Measurements from ENCODE around the gene GNA12. TPM values are rescaled to one million over a fixed set of nuclear protein-coding genes. Genes with fewer than 3 reads are reported as not detected.

Gene GNA12
- polyA plus RNA-seq, 1 donor: 26.7 TPM

DNA sequence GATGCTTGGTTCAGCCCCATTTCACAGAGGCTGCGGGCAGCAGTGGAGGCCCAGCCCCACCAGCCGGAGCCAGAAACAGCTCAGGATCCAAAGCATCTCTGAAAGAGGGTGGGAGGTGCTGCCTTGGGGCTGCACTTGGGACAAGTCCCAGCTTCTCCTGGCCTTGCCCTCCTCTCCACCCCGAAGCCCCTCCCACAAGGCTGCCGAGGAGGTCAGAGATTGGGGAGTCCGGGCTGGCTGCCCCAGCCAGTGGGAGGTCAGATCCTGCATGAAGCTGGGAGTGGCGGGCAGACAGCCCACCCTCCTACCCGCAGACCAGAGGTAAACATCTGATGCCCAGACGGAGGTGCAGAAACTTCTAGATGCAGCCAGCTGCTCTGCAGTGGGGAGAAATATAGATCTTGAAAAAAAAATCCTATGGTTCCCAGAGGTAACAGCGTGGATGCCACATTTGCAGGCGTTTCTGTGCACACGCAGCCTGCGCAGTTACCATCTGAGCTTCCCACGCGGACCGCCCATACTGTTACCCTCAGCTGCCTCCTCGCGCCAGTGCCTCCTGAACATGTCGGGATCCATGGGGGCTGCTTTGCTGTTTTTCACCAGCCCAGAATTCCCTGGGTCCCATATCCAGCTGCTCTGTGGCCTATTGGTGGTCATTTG, 36.9 kb upstream of the GNA12 start:
- no peak for DNase-seq
- Histone ChIP-seq H3K9me3 (ENCODE audit: control insufficient read depth, low read depth, low read length) (peaks cover 3% of the 10 kb centered on the region), H3K27me3 (ENCODE audit: control insufficient read depth, insufficient read depth, low read length) (no peaks in the 10 kb centered on the region), H3K36me3 (ENCODE audit: control insufficient read depth, insufficient read depth, low read length) (no peaks in the 10 kb centered on the region), H3K27ac (ENCODE audit: low read length) (no peak overlapping the region), H3K4me3 (ENCODE audit: low read length) (no peak overlapping the region), H3K4me1 (ENCODE audit: control insufficient read depth, insufficient read depth, low read length) (no peaks in the 10 kb centered on the region)
- WGBS (ENCODE audit: insufficient coverage, low lambda C conversion rate): no CpG with 5 or more reads among the region's 18 CpGs

DNA sequence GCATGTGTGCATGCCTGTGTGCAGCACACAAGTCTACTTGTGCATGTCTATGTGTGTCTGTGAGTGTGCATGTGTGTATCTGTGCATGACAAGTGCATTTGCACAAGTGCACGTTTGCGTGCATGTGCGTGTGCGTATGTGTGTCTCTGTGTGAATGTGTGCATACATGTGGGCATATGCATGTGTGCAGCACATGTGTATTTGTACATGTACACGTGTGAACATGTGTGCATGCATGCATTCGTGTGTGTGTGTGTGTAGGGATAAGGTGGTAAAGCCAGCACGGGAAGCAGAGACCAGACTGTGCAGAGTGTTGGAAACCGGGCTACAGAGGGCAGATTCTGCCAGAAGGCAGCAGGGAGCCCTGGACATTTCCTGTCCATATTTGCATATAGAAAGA, 35.9 kb upstream of the GNA12 start:
- no peak overlapping the region for H3K4me3 ChIP-seq (ENCODE audit: low read length)
- no peaks in the 10 kb centered on the region for H3K27me3 ChIP-seq (ENCODE audit: control insufficient read depth, insufficient read depth, low read length)
- no peak for DNase-seq
- no CpG with 5 or more reads among the region's 8 CpGs for WGBS (ENCODE audit: insufficient coverage, low lambda C conversion rate)
- no peaks in the 10 kb centered on the region for H3K36me3 ChIP-seq (ENCODE audit: control insufficient read depth, insufficient read depth, low read length)
- H3K27ac ChIP-seq (ENCODE audit: low read length): no peak overlapping the region
- no peaks in the 10 kb centered on the region for H3K4me1 ChIP-seq (ENCODE audit: control insufficient read depth, insufficient read depth, low read length)
- H3K9me3 ChIP-seq (ENCODE audit: control insufficient read depth, low read depth, low read length): peaks cover 3% of the 10 kb centered on the region

DNA sequence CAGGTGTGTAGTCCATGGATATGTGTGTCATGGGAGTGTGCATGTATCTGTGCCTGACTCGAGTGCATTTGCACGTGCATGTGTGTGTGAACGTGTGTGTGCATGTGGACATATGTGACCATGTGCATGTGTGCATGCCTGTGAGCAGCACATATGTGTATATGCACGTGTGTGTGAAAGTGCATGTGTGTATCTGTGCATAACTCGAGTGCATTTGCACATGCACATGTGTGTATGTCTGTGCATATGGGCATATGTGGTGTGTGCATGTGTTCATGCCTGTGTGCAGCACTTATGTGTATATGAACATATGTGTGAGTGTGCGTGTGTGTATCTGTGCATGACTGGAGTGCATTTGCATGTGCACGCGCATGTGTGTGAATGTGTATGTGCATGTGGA, 35.2 kb upstream of the GNA12 start:
- H3K36me3 ChIP-seq (ENCODE audit: control insufficient read depth, insufficient read depth, low read length): no peaks in the 10 kb centered on the region
- H3K27me3 ChIP-seq (ENCODE audit: control insufficient read depth, insufficient read depth, low read length): no peaks in the 10 kb centered on the region
- peaks cover 3% of the 10 kb centered on the region for H3K9me3 ChIP-seq (ENCODE audit: control insufficient read depth, low read depth, low read length)
- H3K27ac ChIP-seq (ENCODE audit: low read length): no peak overlapping the region
- H3K4me3 ChIP-seq (ENCODE audit: low read length): no peak overlapping the region
- no CpG with 5 or more reads among the region's 8 CpGs for WGBS (ENCODE audit: insufficient coverage, low lambda C conversion rate)
- no peaks in the 10 kb centered on the region for H3K4me1 ChIP-seq (ENCODE audit: control insufficient read depth, insufficient read depth, low read length)
- DNase-seq: no peak

DNA sequence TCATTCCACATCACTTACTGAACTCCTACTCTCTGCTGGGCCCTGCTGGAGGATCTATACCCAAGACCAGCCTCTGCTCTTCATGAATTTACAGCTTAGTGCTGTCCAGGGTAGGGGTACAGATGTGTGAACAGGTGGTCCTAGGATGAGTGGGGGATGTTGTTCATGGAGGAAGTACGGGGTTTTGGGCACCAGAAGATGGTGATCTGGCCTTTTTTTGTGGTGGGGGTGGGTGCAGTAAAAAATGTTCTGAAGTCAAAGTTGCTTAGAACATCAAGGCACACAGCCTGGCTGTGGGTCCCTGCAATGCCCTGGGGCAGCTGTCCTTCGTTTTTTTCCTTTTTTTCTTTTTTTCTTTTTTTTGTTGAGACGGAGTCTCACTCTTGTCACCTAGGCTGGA, 34.2 kb upstream of the GNA12 start:
- Histone ChIP-seq H3K36me3 (ENCODE audit: control insufficient read depth, insufficient read depth, low read length) (no peaks in the 10 kb centered on the region), H3K27me3 (ENCODE audit: control insufficient read depth, insufficient read depth, low read length) (no peaks in the 10 kb centered on the region), H3K27ac (ENCODE audit: low read length) (no peak overlapping the region), H3K4me1 (ENCODE audit: control insufficient read depth, insufficient read depth, low read length) (no peaks in the 10 kb centered on the region), H3K4me3 (ENCODE audit: low read length) (no peak overlapping the region), H3K9me3 (ENCODE audit: control insufficient read depth, low read depth, low read length) (peaks cover 3% of the 10 kb centered on the region)
- DNase-seq: no peak
- 92% methylated on average over 2 of the region's 3 CpGs for WGBS (ENCODE audit: insufficient coverage, low lambda C conversion rate)

DNA sequence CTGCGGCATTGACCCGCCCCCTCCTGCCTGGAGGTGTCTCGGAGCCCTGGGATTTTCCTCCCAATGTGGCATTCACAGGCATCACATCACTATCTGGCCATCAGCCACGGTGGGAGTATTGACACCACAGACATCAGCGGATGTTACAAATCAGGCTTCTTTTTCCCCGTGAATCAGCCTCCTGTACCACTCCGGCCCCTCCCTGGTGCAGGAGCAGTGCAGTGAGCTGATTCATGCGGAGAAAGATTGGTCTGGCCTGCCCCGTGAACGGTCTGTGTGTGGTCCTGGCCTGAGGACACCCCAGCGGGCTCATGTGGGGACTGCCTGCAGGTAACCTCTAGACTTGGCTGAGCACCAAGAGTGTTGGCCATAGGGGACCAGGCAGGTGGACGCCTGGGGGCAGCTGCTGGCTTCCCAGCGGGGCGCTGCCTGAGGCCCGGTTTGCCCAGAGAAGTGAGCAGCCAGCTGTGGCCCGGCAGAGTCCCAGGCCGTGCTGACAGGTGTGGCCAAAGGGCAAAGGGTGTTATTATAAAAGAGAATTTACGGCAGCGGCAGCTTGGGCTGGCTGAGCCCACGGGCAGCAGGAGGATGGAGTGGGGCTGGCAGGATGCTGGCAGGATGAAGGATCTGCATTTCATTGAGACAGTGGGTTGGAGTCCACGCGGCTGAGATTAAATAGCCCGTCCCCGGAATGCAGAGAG, 32.1 kb upstream of the GNA12 start:
- Histone ChIP-seq H3K4me1 (ENCODE audit: control insufficient read depth, insufficient read depth, low read length) (no peaks in the 10 kb centered on the region), H3K27me3 (ENCODE audit: control insufficient read depth, insufficient read depth, low read length) (no peaks in the 10 kb centered on the region), H3K36me3 (ENCODE audit: control insufficient read depth, insufficient read depth, low read length) (no peaks in the 10 kb centered on the region), H3K27ac (ENCODE audit: low read length) (no peak overlapping the region), H3K4me3 (ENCODE audit: low read length) (no peak overlapping the region), H3K9me3 (ENCODE audit: control insufficient read depth, low read depth, low read length) (peaks cover 3% of the 10 kb centered on the region)
- DNase-seq: no peak
- WGBS (ENCODE audit: insufficient coverage, low lambda C conversion rate): no CpG with 5 or more reads among the region's 24 CpGs

DNA sequence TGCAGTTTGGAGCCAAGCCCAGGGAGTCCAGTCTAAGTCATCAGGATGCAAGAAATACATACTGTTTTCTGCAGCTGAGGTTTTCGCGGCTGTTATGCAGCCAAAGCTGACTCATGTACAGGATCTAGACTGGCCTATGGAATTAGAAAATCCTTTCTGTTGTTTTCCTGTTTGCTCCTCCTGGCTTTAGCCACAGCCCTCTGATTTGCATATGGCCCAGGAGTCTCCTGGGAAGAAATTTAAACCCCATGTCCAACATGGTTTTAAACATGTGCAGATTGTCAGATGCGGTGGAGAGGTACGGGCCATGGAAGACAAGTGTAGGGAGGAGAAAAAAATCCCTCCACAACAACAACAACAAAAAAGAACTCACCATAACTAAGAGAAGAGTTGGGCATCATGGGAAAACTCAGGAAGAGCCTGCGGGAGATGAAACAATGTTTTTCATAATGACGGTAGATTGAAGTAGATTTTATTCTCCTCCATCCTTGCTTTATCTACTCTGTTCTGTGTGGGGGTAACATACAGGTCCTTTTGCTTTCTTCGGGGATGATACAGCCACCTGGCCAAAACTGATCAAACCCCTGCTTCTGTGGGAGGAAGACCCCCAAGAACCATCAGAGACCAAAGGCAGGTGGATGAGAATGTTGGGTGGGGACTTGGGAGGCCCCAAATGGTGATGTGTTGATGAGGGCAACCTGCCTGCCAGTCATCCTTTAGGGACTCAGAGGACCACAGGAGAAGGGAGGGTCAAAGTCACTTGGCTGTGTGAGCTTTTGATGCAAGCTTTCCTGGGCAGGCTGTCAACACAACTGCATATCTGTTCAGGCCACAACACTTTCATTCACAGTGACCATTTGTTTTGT, 29.8 kb upstream of the GNA12 start:
- Histone ChIP-seq H3K4me3 (ENCODE audit: low read length) (no peak overlapping the region), H3K9me3 (ENCODE audit: control insufficient read depth, low read depth, low read length) (peaks cover 3% of the 10 kb centered on the region), H3K27me3 (ENCODE audit: control insufficient read depth, insufficient read depth, low read length) (no peaks in the 10 kb centered on the region), H3K4me1 (ENCODE audit: control insufficient read depth, insufficient read depth, low read length) (peaks cover 3% of the 10 kb centered on the region), H3K36me3 (ENCODE audit: control insufficient read depth, insufficient read depth, low read length) (no peaks in the 10 kb centered on the region), H3K27ac (ENCODE audit: low read length) (no peak overlapping the region)
- 20% methylated on average over 1 of the region's 7 CpGs for WGBS (ENCODE audit: insufficient coverage, low lambda C conversion rate)
- no peak for DNase-seq

DNA sequence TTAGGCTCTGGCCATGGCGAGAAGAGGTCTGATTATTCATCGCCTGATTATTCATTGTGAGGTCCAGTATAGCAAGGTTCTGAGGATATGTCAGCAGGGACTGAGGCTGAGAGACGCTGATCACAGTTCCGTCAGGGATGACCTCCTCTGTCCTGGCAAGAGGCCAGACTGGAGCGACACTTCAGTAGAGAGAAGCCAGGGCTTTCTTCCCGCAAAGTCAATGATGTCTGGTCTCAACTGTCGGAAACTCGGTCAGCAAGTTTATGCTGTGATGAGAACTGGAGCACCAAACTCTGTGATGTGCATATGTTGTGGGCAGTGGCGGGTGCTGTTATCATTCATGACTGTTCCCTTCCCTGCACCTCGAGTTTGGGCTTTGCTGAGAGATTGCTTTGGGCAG, 29.0 kb upstream of the GNA12 start:
- Histone ChIP-seq H3K4me3 (ENCODE audit: low read length) (no peak overlapping the region), H3K36me3 (ENCODE audit: control insufficient read depth, insufficient read depth, low read length) (no peaks in the 10 kb centered on the region), H3K4me1 (ENCODE audit: control insufficient read depth, insufficient read depth, low read length) (peaks cover 3% of the 10 kb centered on the region), H3K27me3 (ENCODE audit: control insufficient read depth, insufficient read depth, low read length) (no peaks in the 10 kb centered on the region), H3K27ac (ENCODE audit: low read length) (no peak overlapping the region), H3K9me3 (ENCODE audit: control insufficient read depth, low read depth, low read length) (peaks cover 3% of the 10 kb centered on the region)
- no CpG with 5 or more reads among the region's 10 CpGs for WGBS (ENCODE audit: insufficient coverage, low lambda C conversion rate)
- no peak for DNase-seq

DNA sequence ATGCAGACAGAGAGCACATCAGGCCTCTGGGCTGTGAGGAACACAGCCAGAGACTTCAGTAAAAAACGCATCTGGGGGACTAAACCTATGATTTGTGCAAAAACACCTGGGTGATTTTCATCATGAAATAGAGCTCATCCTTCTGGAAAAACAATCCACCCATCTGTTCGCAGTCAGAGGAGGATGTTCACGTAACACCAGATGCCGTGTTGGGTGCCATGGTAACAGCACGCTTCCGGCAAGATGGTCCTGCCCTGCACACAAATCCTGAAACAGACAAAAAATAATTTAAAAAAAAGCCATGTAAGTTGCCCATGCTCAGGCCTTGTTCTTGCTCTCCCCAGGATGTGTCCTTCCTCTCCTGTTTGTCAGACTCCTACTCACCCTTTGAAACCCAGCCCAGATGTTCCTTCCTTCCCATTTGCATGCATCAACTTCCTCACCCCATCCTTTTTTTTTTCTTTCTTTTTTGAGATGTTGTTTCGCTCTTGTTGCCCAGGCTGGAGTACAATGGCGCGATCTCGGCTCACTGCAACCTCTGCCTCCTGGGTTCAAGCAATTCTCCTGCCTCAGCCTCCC, 28.3 kb upstream of the GNA12 start:
- WGBS (ENCODE audit: insufficient coverage, low lambda C conversion rate): no CpG with 5 or more reads among the region's 10 CpGs
- H3K4me3 ChIP-seq (ENCODE audit: low read length): no peak overlapping the region
- no peaks in the 10 kb centered on the region for H3K36me3 ChIP-seq (ENCODE audit: control insufficient read depth, insufficient read depth, low read length)

DNA sequence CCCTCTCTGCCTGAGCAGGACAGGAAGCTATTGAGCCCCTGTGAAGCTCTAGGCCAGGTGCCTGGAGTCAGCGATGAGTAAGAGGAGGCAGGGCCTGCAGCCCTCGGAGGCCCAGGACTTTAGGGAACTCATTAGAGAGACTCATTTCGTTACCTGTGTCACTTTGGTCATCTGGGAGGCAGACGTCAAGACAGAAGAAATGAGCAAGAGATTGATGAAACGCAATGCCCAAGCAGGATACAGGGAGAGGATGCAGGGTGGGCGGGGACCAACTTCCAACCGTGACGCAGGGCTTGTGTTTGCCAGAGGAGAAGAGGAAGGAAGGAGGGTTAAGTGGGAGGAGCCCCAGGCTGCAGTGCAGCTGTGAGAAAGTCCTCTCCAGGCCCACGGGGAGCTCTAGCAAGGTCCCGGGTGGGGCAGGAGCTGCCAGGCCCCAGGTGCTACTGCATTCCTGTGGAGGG, 26.4 kb upstream of the GNA12 start:
- Histone ChIP-seq H3K4me3 (ENCODE audit: low read length) (no peak overlapping the region), H3K4me1 (ENCODE audit: control insufficient read depth, insufficient read depth, low read length) (peaks cover 3% of the 10 kb centered on the region), H3K27ac (ENCODE audit: low read length) (no peak overlapping the region), H3K9me3 (ENCODE audit: control insufficient read depth, low read depth, low read length) (no peaks in the 10 kb centered on the region), H3K27me3 (ENCODE audit: control insufficient read depth, insufficient read depth, low read length) (no peaks in the 10 kb centered on the region), H3K36me3 (ENCODE audit: control insufficient read depth, insufficient read depth, low read length) (no peaks in the 10 kb centered on the region)
- DNase-seq: peak; percentile 40 to 41
- 67% methylated on average over 3 of the region's 10 CpGs for WGBS (ENCODE audit: insufficient coverage, low lambda C conversion rate)

More for the DNA sequence above, 28.3 kb upstream of the GNA12 start:
- H3K27me3 ChIP-seq (ENCODE audit: control insufficient read depth, insufficient read depth, low read length): no peaks in the 10 kb centered on the region
- H3K9me3 ChIP-seq (ENCODE audit: control insufficient read depth, low read depth, low read length): peaks cover 3% of the 10 kb centered on the region
- no peak for DNase-seq
- H3K27ac ChIP-seq (ENCODE audit: low read length): no peak overlapping the region
- H3K4me1 ChIP-seq (ENCODE audit: control insufficient read depth, insufficient read depth, low read length): peaks cover 3% of the 10 kb centered on the region

DNA sequence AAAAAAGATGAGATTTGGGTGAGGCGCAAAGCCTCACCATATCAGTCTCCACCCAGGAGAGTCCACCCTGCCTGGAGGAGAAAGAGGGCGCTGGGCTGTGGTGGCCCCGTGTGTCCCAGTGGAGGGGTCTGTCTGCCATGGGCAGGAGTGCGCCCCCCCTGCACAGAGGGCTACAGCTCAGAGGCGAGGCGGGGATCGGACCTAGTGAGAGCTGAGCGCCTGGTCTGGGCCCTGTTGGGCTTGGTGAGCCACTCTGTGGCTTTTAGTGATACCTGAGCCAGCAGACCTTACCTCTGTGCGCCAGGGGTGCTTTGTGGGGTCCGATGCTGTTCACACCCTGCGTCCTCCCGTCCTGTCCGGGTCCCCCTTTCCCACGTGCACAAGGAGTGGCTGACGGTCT, 25.9 kb upstream of the GNA12 start:
- H3K27ac ChIP-seq (ENCODE audit: low read length): no peak overlapping the region
- no CpG with 5 or more reads among the region's 15 CpGs for WGBS (ENCODE audit: insufficient coverage, low lambda C conversion rate)

More for the DNA sequence above, 25.9 kb upstream of the GNA12 start:
- H3K4me1 ChIP-seq (ENCODE audit: control insufficient read depth, insufficient read depth, low read length): peaks cover 3% of the 10 kb centered on the region
- H3K36me3 ChIP-seq (ENCODE audit: control insufficient read depth, insufficient read depth, low read length): no peaks in the 10 kb centered on the region
- H3K9me3 ChIP-seq (ENCODE audit: control insufficient read depth, low read depth, low read length): no peaks in the 10 kb centered on the region
- DNase-seq: no peak
- H3K27me3 ChIP-seq (ENCODE audit: control insufficient read depth, insufficient read depth, low read length): no peaks in the 10 kb centered on the region
- H3K4me3 ChIP-seq (ENCODE audit: low read length): no peak overlapping the region

Measured in large intestine (tissue), 3 donors.